Fibroblast of lung (primary cell): ENCODE measurements around the gene MIEN1. TPM values are rescaled to one million over a fixed set of nuclear protein-coding genes. Genes with fewer than 3 reads are reported as not detected.

ENCODE experiments used
- DNase-seq, 2 donors: peaks; one replicate each; pipeline versions ENCODE4 v3.0.0 to v3.0.0-alpha.2; 2010; ENCODE audit warnings: low read depth in 2 of 2
- H2AFZ ChIP-seq: 2 replicates; pipeline ENCODE4 v1.5.1; 2012; ENCODE audit warnings: low read length, control low read depth, inconsistent platforms
- H3K27ac ChIP-seq: 2 replicates; pipeline ENCODE4 v1.5.1; 2011; ENCODE audit warnings: low read length, control low read depth; ENCODE audit not compliant: insufficient read depth
- H3K27me3 ChIP-seq: 2 replicates; pipeline ENCODE4 v1.5.1; 2011; ENCODE audit warnings: mild to moderate bottlenecking, low read length; ENCODE audit not compliant: control insufficient read depth, insufficient read depth
- H3K36me3 ChIP-seq: 2 replicates; pipeline ENCODE4 v1.5.1; 2011; ENCODE audit warnings: low read length; ENCODE audit not compliant: control insufficient read depth, insufficient read depth
- H3K4me1 ChIP-seq: 2 replicates; pipeline ENCODE4 v1.5.1; 2011; ENCODE audit warnings: low read length; ENCODE audit not compliant: control insufficient read depth, insufficient read depth; ENCODE audit errors: extremely low read depth
- H3K4me2 ChIP-seq: 2 replicates; pipeline ENCODE4 v1.5.1; 2011; ENCODE audit warnings: low read length, control low read depth; ENCODE audit not compliant: insufficient read depth; ENCODE audit errors: extremely low read depth
- H3K4me3 ChIP-seq, 4 experiments: fragments of 200-600 bp in 1 of 4; sonication (generic) in 1 of 4; replicated peaks in 1 of 4; 2 replicates each; pipeline ENCODE4 v1.5.1; 2011 to 2016; ENCODE audit warnings: low read length in 4 of 4, low read depth in 3 of 4, mild to moderate bottlenecking in 3 of 4, control low read depth in 2 of 4, inconsistent platforms in 1 of 4, mixed read lengths in 1 of 4; ENCODE audit not compliant: insufficient read depth in 1 of 4; ENCODE audit errors: control extremely low read depth in 1 of 4
- H3K79me2 ChIP-seq: 2 replicates; pipeline ENCODE4 v1.5.1; 2012; ENCODE audit warnings: mild to moderate bottlenecking, low read length, inconsistent platforms; ENCODE audit not compliant: control insufficient read depth, insufficient read depth
- H3K9ac ChIP-seq: 2 replicates; pipeline ENCODE4 v1.5.1; 2011; ENCODE audit warnings: mild to moderate bottlenecking, low read length, control low read depth; ENCODE audit not compliant: insufficient read depth
- H3K9me3 ChIP-seq: 2 replicates; pipeline ENCODE4 v1.5.1; 2012; ENCODE audit warnings: low read depth, low read length; ENCODE audit not compliant: control insufficient read depth, insufficient read depth
- H4K20me1 ChIP-seq: 2 replicates; pipeline ENCODE4 v1.5.1; 2011; ENCODE audit warnings: low read length; ENCODE audit not compliant: control insufficient read depth, insufficient read depth; ENCODE audit errors: extremely low read depth
- CTCF ChIP-seq, 2 donors: IDR thresholded peaks in 1 of 2; conservative IDR thresholded peaks in 1 of 2; 1 replicate in 1 of 2; 2 replicates in 1 of 2; pipeline ENCODE4 v1.5.1; 2011 to 2012; ENCODE audit warnings: low read length in 2 of 2, control low read depth in 1 of 2, inconsistent platforms in 1 of 2, low read depth in 1 of 2, mild to moderate bottlenecking in 1 of 2
- EZH2 ChIP-seq: IDR thresholded peaks from 2 replicates; pipeline ENCODE4 v1.5.1; 2012; ENCODE audit warnings: low read length, control low read depth, mild to moderate bottlenecking; ENCODE audit errors: missing control alignments
- polyA minus RNA-seq: library from RNA; depleted of rRNA, polyadenylated mRNA; stranded (reverse); fragments of >200 nt; gene quantifications from 2 replicates; pipeline ENCODE4 v1.2.3, GENCODE V29; 2011; ENCODE audit warnings: low replicate concordance
- polyA plus RNA-seq, 2 donors: library from polyadenylated mRNA; depleted of rRNA in 1 of 2; stranded (reverse) in 1 of 2; unstranded in 1 of 2; fragments of >200 nt; gene quantifications; 2 replicates each; pipeline ENCODE4 v1.2.1, GENCODE V29; 2011 to 2012; ENCODE audit warnings: missing spikeins in 1 of 2
- total RNA-seq: library from RNA; depleted of rRNA; stranded (reverse); fragments of >200 nt; gene quantifications from 2 replicates; pipeline ENCODE4 v1.2.1, GENCODE V29; 2014

Gene MIEN1, protein sequence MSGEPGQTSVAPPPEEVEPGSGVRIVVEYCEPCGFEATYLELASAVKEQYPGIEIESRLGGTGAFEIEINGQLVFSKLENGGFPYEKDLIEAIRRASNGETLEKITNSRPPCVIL
- total RNA-seq (18.2 and 25.6 TPM in 2 replicates), polyA plus RNA-seq (58.0 and 66.2 TPM in 2 replicates), polyA minus RNA-seq (45.7 and 76.8 TPM in 2 replicates)
- polyA plus RNA-seq (2012), result 77.5 and 83.3 TPM in 2 replicates

GRCh38 chr17:39730095-39730921, at the start of gene MIEN1:
TSS of gene MIEN1 (minus strand) at chr17:39730532. CDS start at chr17:39730495, 37 bp downstream.
- TF ChIP-seq CTCF (conservative IDR thresholded peaks at IDR 0.05 in 1 of 2, IDR thresholded peaks at IDR 0.05 in 1 of 2; ENCODE audit: low read depth in 1 of 2, low read length in 2 of 2) (peak; percentile 67 to 69), EZH2 (no peak)
- H3K4me2 ChIP-seq, result peak within 1 kb of the TSS; percentile 76
- no peaks in the 10 kb centered on the region for H3K79me2 ChIP-seq
- no peaks in the 10 kb centered on the region for H3K9me3 ChIP-seq
- H3K9ac ChIP-seq, result peak within 1 kb of the TSS; percentile 89
- H2AFZ ChIP-seq, result peak within 1 kb of the TSS; percentile 75
- DNase-seq, result peak; percentile 59 to 78
- H3K27me3 ChIP-seq, result no peaks in the 10 kb centered on the region
- peaks cover 12% of the 10 kb centered on the region for H3K36me3 ChIP-seq
- H3K4me3 ChIP-seq, result peak within 1 kb of the TSS; percentile 66 to 96 (median 80)
- H4K20me1 ChIP-seq, result no peaks in the 10 kb centered on the region
- H3K27ac ChIP-seq, result peak within 1 kb of the TSS; percentile 92
- H3K4me1 ChIP-seq, result no peaks in the 10 kb centered on the region

- no peaks in the 10 kb centered on the region for H3K9me3 ChIP-seq
- no peak overlapping the region for H3K9ac ChIP-seq
- no peak overlapping the region for H3K27ac ChIP-seq
- H3K4me1 ChIP-seq, result no peaks in the 10 kb centered on the region
- DNase-seq, result no peak
- no peaks in the 10 kb centered on the region for H3K79me2 ChIP-seq
- H4K20me1 ChIP-seq, result no peaks in the 10 kb centered on the region
- no peak for TF ChIP-seq EZH2
- TF ChIP-seq CTCF (conservative IDR thresholded peaks at IDR 0.05 in 1 of 2, IDR thresholded peaks at IDR 0.05 in 1 of 2; ENCODE audit: low read depth in 1 of 2, low read length in 2 of 2), result no peak
- peaks cover 21% of the 10 kb centered on the region for H3K27me3 ChIP-seq
- no peak overlapping the region for H3K4me3 ChIP-seq
- H2AFZ ChIP-seq, result no peak overlapping the region
- no peaks in the 10 kb centered on the region for H3K36me3 ChIP-seq
- H3K4me2 ChIP-seq, result no peak overlapping the region
These were observed 47.4 kb upstream of the MIEN1 start for GRCh38 chr17:39777534-39778365.

DNA sequence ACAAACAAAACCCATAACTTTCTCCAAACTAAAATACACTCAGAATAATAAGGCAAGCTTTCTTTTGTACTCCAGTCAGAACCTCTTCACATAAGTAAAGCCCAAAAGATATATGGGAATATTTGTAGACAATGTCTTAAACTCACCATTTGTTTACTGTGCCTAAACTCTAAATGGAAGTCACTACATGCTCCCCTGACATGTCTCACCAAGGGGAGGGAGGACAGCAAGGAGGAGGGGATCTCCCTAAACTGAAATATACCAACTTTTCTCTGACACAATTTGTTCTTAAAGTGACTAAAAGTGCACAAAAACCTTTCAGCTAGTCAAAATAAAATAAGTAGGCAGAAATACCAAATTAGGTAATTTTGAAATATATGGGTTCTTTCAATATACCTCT, 45.9 kb upstream of the MIEN1 start:
- Histone ChIP-seq H3K4me3 (no peak overlapping the region), H3K27ac (no peak overlapping the region), H2AFZ (no peak overlapping the region), H3K9ac (no peak overlapping the region), H3K79me2 (no peaks in the 10 kb centered on the region), H3K4me2 (no peak overlapping the region), H3K9me3 (no peaks in the 10 kb centered on the region), H4K20me1 (no peaks in the 10 kb centered on the region), H3K4me1 (no peaks in the 10 kb centered on the region), H3K27me3 (peaks cover 15% of the 10 kb centered on the region), H3K36me3 (no peaks in the 10 kb centered on the region)
- no peak for TF ChIP-seq EZH2
- no peak for TF ChIP-seq CTCF (conservative IDR thresholded peaks at IDR 0.05 in 1 of 2, IDR thresholded peaks at IDR 0.05 in 1 of 2; ENCODE audit: low read depth in 1 of 2, low read length in 2 of 2)
- DNase-seq, result no peak
